SK-N-SH (cell line): ENCODE measurements around the gene METTL9. TPM values are rescaled to one million over a fixed set of nuclear protein-coding genes. Genes with fewer than 3 reads are reported as not detected.

ENCODE experiments used
- CTCF ChIA-PET: fragments of 300-600, 350-600 bp; formaldehyde crosslinking; extraction: SDS; loops from one replicate; lab custom pipeline; 2021; lab: Yijun Ruan, JAX
- POLR2A ChIA-PET: fragments of 350-600 bp; sonication (Branson Sonifier 250); formaldehyde crosslinking; extraction: SDS; loops from one replicate; lab custom pipeline; 2020; ENCODE audit warnings: antibody characterized with exemption, inconsistent platforms; lab: Yijun Ruan, JAX
- DNase-seq: peaks from one replicate; pipeline ENCODE4 v3.0.0; 2012
- H2AFZ ChIP-seq: fragments of 200-600 bp; sonication (generic); 2 replicates; pipeline ENCODE4 v1.8.1; 2016; ENCODE audit warnings: antibody characterized with exemption, mild to moderate bottlenecking, low read depth
- H3F3A ChIP-seq: fragments of 200-600 bp; sonication (generic); replicated peaks from 2 replicates; pipeline ENCODE3; 2016; ENCODE audit warnings: antibody characterized with exemption, mild to moderate bottlenecking; ENCODE audit not compliant: insufficient read depth
- H3K27ac ChIP-seq, 2 experiments: fragments of 200-500 bp in 1 of 2; fragments of 200-600 bp in 1 of 2; sonication (Bioruptor generic) in 1 of 2; sonication (generic), shearing (Covaris generic) in 1 of 2; 2 replicates each; pipeline versions ENCODE4 v1.5.1 to v1.6.1; 2014 to 2016; ENCODE audit warnings: low read depth in 2 of 2, inconsistent platforms in 1 of 2, low read length in 1 of 2, mild to moderate bottlenecking in 1 of 2, mixed read lengths in 1 of 2
- H3K27me3 ChIP-seq: fragments of 200-600 bp; sonication (generic), shearing (Covaris generic); 2 replicates; pipeline ENCODE4 v1.6.1; 2016; ENCODE audit warnings: mixed run types; ENCODE audit not compliant: insufficient read depth
- H3K36me3 ChIP-seq, 2 experiments: fragments of 200-500 bp in 1 of 2; fragments of 200-600 bp in 1 of 2; sonication (Bioruptor generic) in 1 of 2; sonication (generic) in 1 of 2; replicated peaks in 1 of 2; 2 replicates each; pipeline versions ENCODE3 to v1.5.1; 2014 to 2016; ENCODE audit warnings: low read length in 1 of 2, mild to moderate bottlenecking in 1 of 2; ENCODE audit not compliant: insufficient read depth in 2 of 2, control insufficient read depth in 1 of 2
- H3K4me1 ChIP-seq, 2 experiments: fragments of 200-500 bp in 1 of 2; fragments of 200-600 bp in 1 of 2; sonication (Bioruptor generic) in 1 of 2; sonication (generic), shearing (Covaris generic) in 1 of 2; 2 replicates each; pipeline versions ENCODE4 v1.5.1 to v1.6.1; 2014 to 2016; ENCODE audit warnings: low read depth in 1 of 2, low read length in 1 of 2, mixed run types in 1 of 2; ENCODE audit not compliant: insufficient read depth in 2 of 2, control insufficient read depth in 1 of 2
- H3K4me2 ChIP-seq: fragments of 200-600 bp; sonication (generic), shearing (Covaris generic); 2 replicates; pipeline ENCODE4 v1.6.1; 2017; ENCODE audit warnings: mixed run types
- H3K4me3 ChIP-seq, 2 experiments: fragments of 200-500 bp in 1 of 2; fragments of 200-600 bp in 1 of 2; sonication (Bioruptor generic) in 1 of 2; sonication (generic), shearing (Covaris generic) in 1 of 2; 2 replicates each; pipeline versions ENCODE4 v1.5.1 to v1.8.1; 2014 to 2016; ENCODE audit warnings: low read depth in 2 of 2, inconsistent platforms in 1 of 2, low read length in 1 of 2, mild to moderate bottlenecking in 1 of 2, mixed read lengths in 1 of 2, moderate library complexity in 1 of 2
- H3K79me2 ChIP-seq: fragments of 200-600 bp; sonication (generic); 2 replicates; pipeline ENCODE4 v1.8.1; 2017; ENCODE audit warnings: mild to moderate bottlenecking; ENCODE audit not compliant: insufficient read depth
- H3K9ac ChIP-seq: fragments of 200-600 bp; sonication (generic); 2 replicates; pipeline ENCODE4 v1.6.1; 2017; ENCODE audit warnings: mixed run types
- H3K9me2 ChIP-seq: fragments of 200-600 bp; sonication (generic); 2 replicates; pipeline ENCODE4 v1.6.1; 2017; ENCODE audit warnings: mixed run types
- H3K9me3 ChIP-seq: fragments of 200-600 bp; sonication (generic); 2 replicates; pipeline ENCODE4 v1.6.1; 2017; ENCODE audit warnings: mixed run types, mild to moderate bottlenecking, moderate library complexity
- H4K20me1 ChIP-seq: fragments of 200-600 bp; sonication (generic); 2 replicates; pipeline ENCODE4 v1.6.1; 2017; ENCODE audit warnings: mild to moderate bottlenecking, mixed run types; ENCODE audit not compliant: insufficient read depth
- CHD2 ChIP-seq: fragments of 150-350 bp; IDR thresholded peaks from 2 replicates; pipeline ENCODE4 v1.6.1; 2018; ENCODE audit warnings: low read length; ENCODE audit not compliant: partially characterized antibody
- ELF1 ChIP-seq: IDR thresholded peaks from 2 replicates; pipeline ENCODE4 v1.4.0; 2012
- EZH2phosphoT487 ChIP-seq: fragments of 200-600 bp; sonication (generic); IDR thresholded peaks from 2 replicates; pipeline ENCODE4 v1.6.1; 2017; ENCODE audit warnings: low read depth, mixed run types, mild to moderate bottlenecking, antibody characterized with exemption, moderate library complexity, borderline replicate concordance
- FOSL2 ChIP-seq: IDR thresholded peaks from 2 replicates; pipeline ENCODE4 v1.4.0; 2012; ENCODE audit warnings: low read depth, mild to moderate bottlenecking, moderate library complexity, borderline replicate concordance
- FOXJ3 ChIP-seq: sonication (generic); formaldehyde crosslinking; IDR thresholded peaks from 2 replicates; pipeline ENCODE4 v1.5.1; 2020; ENCODE audit warnings: mild to moderate bottlenecking, missing genetic modification reagents
- GATA2 ChIP-seq: sonication (generic); formaldehyde crosslinking; IDR thresholded peaks from 2 replicates; pipeline ENCODE4 v1.5.0; 2020; ENCODE audit warnings: mild to moderate bottlenecking, missing genetic modification reagents
- JUND ChIP-seq: IDR thresholded peaks from 2 replicates; pipeline ENCODE4 v1.4.0; 2012
- MXI1 ChIP-seq: IDR thresholded peaks from 2 replicates; pipeline ENCODE4 v1.6.1; 2012; ENCODE audit warnings: mild to moderate bottlenecking, low read depth, low read length, improper control_type of control experiment
- NFIC ChIP-seq: IDR thresholded peaks from 2 replicates; pipeline ENCODE4 v1.4.0; 2012; ENCODE audit warnings: borderline replicate concordance
- POLR2AphosphoS5 ChIP-seq: IDR thresholded peaks from 2 replicates; pipeline ENCODE4 v1.6.1; 2012; ENCODE audit warnings: low read depth, low read length
- RAD21 ChIP-seq: IDR thresholded peaks from 2 replicates; pipeline ENCODE4 v1.6.1; 2012; ENCODE audit warnings: mild to moderate bottlenecking, low read length
- RCOR1 ChIP-seq: fragments of 150-350 bp; IDR thresholded peaks from 2 replicates; pipeline ENCODE4 v1.6.1; 2017; ENCODE audit warnings: antibody characterized with exemption, low read length
- RFX5 ChIP-seq: IDR thresholded peaks from 2 replicates; pipeline ENCODE4 v1.6.1; 2012; ENCODE audit warnings: mild to moderate bottlenecking, improper control_type of control experiment, low read length
- SIN3A ChIP-seq: IDR thresholded peaks from 2 replicates; pipeline ENCODE4 v1.6.1; 2012; ENCODE audit warnings: low read depth, mild to moderate bottlenecking, low read length, moderate library complexity, borderline replicate concordance
- SMC3 ChIP-seq: IDR thresholded peaks from 2 replicates; pipeline ENCODE4 v1.6.1; 2012; ENCODE audit warnings: low read depth, low read length, improper control_type of control experiment
- TAF1 ChIP-seq: IDR thresholded peaks from 2 replicates; pipeline ENCODE4 v1.6.1; 2012; ENCODE audit warnings: low read depth, mild to moderate bottlenecking, low read length, moderate library complexity, borderline replicate concordance
- TCF12 ChIP-seq: IDR thresholded peaks from 2 replicates; pipeline ENCODE4 v1.4.0; 2012
- YY1 ChIP-seq: IDR thresholded peaks from 2 replicates; pipeline ENCODE4 v1.4.0; 2012; ENCODE audit warnings: low read depth, mild to moderate bottlenecking
- WGBS: methylation state at CpG from one replicate; pipeline ENCODE4 v1.1.6; 2017; ENCODE audit warnings: low lambda C conversion rate; 5-methylcytosine and 5-hydroxymethylcytosine counted together
- polyA plus RNA-seq, 3 experiments: library from polyadenylated mRNA; depleted of rRNA; stranded (reverse); fragments of >200 nt; gene quantifications; 2 replicates each; pipeline ENCODE4 v1.2.3, GENCODE V29; 2012
- TF ChIP-seq, protein P1 (sequence below): fragments of 200-600 bp; sonication (generic); IDR thresholded peaks from 2 replicates; pipeline ENCODE4 v1.6.1; 2017; ENCODE audit warnings: antibody characterized with exemption, mild to moderate bottlenecking, moderate library complexity
- TF ChIP-seq, protein P2 (sequence below): IDR thresholded peaks from 2 replicates; pipeline ENCODE4 v1.4.0; 2012; ENCODE audit warnings: low read depth, borderline replicate concordance
- TF ChIP-seq, protein P3 (sequence below): fragments of 150-350 bp; IDR thresholded peaks from 2 replicates; pipeline ENCODE4 v1.6.1; 2017; ENCODE audit warnings: antibody characterized with exemption, low read length, low read depth, borderline replicate concordance
- TF ChIP-seq, protein P4 (sequence below): IDR thresholded peaks from 2 replicates; pipeline ENCODE4 v1.4.0; 2012; ENCODE audit warnings: low read depth, borderline replicate concordance
- TF ChIP-seq, protein P5 (sequence below): IDR thresholded peaks from 2 replicates; pipeline ENCODE4; 2012
- TF ChIP-seq, protein P6 (sequence below): fragments of 150-350 bp; IDR thresholded peaks from 2 replicates; pipeline ENCODE4 v1.6.1; 2016; ENCODE audit warnings: mild to moderate bottlenecking, low read depth, low read length

The METTL9 gene
- 70.7 and 82.9 TPM in 2 replicates for polyA plus RNA-seq (2012; rRNA removed)
- polyA plus RNA-seq (2012; cell fraction: cytosol; rRNA removed): 108 and 115 TPM in 2 replicates
- 28.0 and 48.3 TPM in 2 replicates for polyA plus RNA-seq (2012; cell fraction: nucleus; rRNA removed)

DNA sequence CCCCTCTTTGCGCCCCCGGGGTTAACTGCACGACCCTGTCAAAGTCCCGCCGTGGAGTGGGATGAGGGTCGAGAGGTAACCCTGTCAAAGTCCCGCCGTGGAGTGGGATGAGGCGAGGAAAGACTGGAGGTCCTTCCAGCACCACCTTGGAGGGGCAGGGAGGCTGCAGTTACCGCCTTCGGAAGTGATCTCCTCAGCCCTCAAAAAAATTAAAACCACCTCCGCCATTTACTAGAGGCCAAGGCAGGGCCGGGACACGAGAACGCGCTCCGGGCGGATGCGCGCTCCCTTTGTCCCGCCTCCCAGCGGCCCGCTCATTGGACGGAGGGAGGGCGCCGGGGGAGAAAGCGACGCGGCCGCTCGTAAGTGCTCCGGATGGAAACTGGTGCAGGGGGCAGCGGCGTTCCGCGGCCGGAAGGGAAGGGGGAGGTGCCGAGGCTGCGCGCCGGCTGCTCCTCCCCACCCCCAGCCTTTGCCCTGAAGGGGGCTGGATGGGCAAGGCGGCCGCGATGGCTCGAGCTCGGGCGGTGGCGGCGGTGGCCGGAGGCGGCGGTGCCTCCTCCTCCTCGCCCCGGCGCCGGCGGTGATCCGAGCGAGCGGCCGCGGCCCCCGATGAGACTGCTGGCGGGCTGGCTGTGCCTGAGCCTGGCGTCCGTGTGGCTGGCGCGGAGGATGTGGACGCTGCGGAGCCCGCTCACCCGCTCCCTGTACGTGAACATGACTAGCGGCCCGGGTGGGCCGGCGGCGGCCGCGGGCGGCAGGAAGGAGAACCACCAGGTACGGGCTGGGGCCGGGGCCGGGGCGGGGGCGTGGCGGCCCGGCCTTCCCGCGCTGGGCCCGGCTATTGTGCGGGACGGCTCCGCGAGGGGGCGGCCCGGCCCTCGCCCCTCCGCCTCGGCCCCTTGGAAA, at the start of gene METTL9:
TSS of gene METTL9 (plus strand) at position 456 of the 909 bp plus-strand sequence. CDS start at position 613, 157 bp downstream.
- peak within 1 kb of the TSS; percentile 78 to 83 for H3K4me3 ChIP-seq
- H3K27me3 ChIP-seq: no peaks in the 10 kb centered on the region
- H3K36me3 ChIP-seq: no peaks in the 10 kb centered on the region
- H3K79me2 ChIP-seq: peaks cover 45% of the 10 kb centered on the region
- peak within 1 kb of the TSS; percentile 85 for H2AFZ ChIP-seq
- no peaks in the 10 kb centered on the region for H3K9me3 ChIP-seq
- ChIA-PET POLR2A (interaction anchor here (1.3 kb wide), 1 partner anchor 27 kb away, joined by 4 read pairs; no protein-coding TSS in a partner anchor), CTCF (interaction anchor here (1.0 to 3.6 kb wide), 3 partner anchors 10 to 42 kb away, joined by 4 to 19 read pairs (median 7); no protein-coding TSS in a partner anchor)
- peak within 1 kb of the TSS; percentile 78 for H3K4me2 ChIP-seq
- H3K9ac ChIP-seq: peak within 1 kb of the TSS; percentile 91
- no peaks in the 10 kb centered on the region for H3F3A ChIP-seq
- peak within 1 kb of the TSS; percentile 86 to 93 for H3K27ac ChIP-seq
- H3K9me2 ChIP-seq: no peaks in the 10 kb centered on the region
- 1% methylated on average over 28 of the region's 100 CpGs for WGBS
- H3K4me1 ChIP-seq: peaks cover 4 to 12% of the 10 kb centered on the region in 2 experiments; a peak in 3 of 4 replicates
- DNase-seq: peak; percentile 96
- H4K20me1 ChIP-seq: peaks cover 44% of the 10 kb centered on the region
- TF ChIP-seq YY1 (peak; percentile 78; the same call in 1 of the 2 replicates), TCF12 (no peak), FOXJ3 (CRISPR knock-in tag) (peak; percentile 71), FOSL2 (no peak), ELF1 (peak; percentile 58; the same call in 1 of the 2 replicates), MXI1 (peak; percentile 91), POLR2AphosphoS5 (peak; percentile 95), SMC3 (peak; percentile 32; the same call in 1 of the 2 replicates), GATA2 (CRISPR knock-in tag) (no peak), SIN3A (peak; percentile 73; the same call in 1 of the 2 replicates), RCOR1 (peak; percentile 38; the same call in 1 of the 2 replicates), TAF1 (peak; percentile 88), NFIC (no peak), EZH2phosphoT487 (no peak), CHD2 (peak; percentile 95), RFX5 (peak; percentile 63), RAD21 (peak; percentile 31; the same call in 1 of the 2 replicates), JUND (no peak)
- TF ChIP-seq, protein P1, sequence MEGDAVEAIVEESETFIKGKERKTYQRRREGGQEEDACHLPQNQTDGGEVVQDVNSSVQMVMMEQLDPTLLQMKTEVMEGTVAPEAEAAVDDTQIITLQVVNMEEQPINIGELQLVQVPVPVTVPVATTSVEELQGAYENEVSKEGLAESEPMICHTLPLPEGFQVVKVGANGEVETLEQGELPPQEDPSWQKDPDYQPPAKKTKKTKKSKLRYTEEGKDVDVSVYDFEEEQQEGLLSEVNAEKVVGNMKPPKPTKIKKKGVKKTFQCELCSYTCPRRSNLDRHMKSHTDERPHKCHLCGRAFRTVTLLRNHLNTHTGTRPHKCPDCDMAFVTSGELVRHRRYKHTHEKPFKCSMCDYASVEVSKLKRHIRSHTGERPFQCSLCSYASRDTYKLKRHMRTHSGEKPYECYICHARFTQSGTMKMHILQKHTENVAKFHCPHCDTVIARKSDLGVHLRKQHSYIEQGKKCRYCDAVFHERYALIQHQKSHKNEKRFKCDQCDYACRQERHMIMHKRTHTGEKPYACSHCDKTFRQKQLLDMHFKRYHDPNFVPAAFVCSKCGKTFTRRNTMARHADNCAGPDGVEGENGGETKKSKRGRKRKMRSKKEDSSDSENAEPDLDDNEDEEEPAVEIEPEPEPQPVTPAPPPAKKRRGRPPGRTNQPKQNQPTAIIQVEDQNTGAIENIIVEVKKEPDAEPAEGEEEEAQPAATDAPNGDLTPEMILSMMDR: no peak
- TF ChIP-seq, protein P2, sequence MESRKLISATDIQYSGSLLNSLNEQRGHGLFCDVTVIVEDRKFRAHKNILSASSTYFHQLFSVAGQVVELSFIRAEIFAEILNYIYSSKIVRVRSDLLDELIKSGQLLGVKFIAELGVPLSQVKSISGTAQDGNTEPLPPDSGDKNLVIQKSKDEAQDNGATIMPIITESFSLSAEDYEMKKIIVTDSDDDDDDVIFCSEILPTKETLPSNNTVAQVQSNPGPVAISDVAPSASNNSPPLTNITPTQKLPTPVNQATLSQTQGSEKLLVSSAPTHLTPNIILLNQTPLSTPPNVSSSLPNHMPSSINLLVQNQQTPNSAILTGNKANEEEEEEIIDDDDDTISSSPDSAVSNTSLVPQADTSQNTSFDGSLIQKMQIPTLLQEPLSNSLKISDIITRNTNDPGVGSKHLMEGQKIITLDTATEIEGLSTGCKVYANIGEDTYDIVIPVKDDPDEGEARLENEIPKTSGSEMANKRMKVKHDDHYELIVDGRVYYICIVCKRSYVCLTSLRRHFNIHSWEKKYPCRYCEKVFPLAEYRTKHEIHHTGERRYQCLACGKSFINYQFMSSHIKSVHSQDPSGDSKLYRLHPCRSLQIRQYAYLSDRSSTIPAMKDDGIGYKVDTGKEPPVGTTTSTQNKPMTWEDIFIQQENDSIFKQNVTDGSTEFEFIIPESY: no peak
- TF ChIP-seq, protein P3, sequence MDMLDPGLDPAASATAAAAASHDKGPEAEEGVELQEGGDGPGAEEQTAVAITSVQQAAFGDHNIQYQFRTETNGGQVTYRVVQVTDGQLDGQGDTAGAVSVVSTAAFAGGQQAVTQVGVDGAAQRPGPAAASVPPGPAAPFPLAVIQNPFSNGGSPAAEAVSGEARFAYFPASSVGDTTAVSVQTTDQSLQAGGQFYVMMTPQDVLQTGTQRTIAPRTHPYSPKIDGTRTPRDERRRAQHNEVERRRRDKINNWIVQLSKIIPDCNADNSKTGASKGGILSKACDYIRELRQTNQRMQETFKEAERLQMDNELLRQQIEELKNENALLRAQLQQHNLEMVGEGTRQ: no peak
- TF ChIP-seq, protein P4, sequence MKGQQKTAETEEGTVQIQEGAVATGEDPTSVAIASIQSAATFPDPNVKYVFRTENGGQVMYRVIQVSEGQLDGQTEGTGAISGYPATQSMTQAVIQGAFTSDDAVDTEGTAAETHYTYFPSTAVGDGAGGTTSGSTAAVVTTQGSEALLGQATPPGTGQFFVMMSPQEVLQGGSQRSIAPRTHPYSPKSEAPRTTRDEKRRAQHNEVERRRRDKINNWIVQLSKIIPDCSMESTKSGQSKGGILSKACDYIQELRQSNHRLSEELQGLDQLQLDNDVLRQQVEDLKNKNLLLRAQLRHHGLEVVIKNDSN: no peak
- TF ChIP-seq, protein P5, sequence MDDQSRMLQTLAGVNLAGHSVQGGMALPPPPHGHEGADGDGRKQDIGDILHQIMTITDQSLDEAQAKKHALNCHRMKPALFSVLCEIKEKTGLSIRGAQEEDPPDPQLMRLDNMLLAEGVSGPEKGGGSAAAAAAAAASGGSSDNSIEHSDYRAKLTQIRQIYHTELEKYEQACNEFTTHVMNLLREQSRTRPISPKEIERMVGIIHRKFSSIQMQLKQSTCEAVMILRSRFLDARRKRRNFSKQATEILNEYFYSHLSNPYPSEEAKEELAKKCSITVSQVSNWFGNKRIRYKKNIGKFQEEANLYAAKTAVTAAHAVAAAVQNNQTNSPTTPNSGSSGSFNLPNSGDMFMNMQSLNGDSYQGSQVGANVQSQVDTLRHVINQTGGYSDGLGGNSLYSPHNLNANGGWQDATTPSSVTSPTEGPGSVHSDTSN: no peak
- TF ChIP-seq, protein P6, sequence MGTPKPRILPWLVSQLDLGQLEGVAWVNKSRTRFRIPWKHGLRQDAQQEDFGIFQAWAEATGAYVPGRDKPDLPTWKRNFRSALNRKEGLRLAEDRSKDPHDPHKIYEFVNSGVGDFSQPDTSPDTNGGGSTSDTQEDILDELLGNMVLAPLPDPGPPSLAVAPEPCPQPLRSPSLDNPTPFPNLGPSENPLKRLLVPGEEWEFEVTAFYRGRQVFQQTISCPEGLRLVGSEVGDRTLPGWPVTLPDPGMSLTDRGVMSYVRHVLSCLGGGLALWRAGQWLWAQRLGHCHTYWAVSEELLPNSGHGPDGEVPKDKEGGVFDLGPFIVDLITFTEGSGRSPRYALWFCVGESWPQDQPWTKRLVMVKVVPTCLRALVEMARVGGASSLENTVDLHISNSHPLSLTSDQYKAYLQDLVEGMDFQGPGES: 0 out of 2 replicates have a peak, but pooled peaks have one; percentile 24
